WTC11 (cell line): ENCODE results near the gene CCDC178. TPM values are rescaled to one million over a fixed set of nuclear protein-coding genes. Genes with fewer than 3 reads are reported as not detected.

Source experiments
- ATAC-seq: fragments of 200-7000 bp; cut with Tn5 transposase; 2 replicates; pipeline ENCODE4 v1.10.0; 2021; ENCODE audit warnings: mild to moderate bottlenecking, moderate library complexity
- CTCF ChIA-PET: fragments of 300-600 bp; sonication (Branson Sonifier 250); formaldehyde crosslinking; loops from one replicate; lab custom pipeline; 2021; ENCODE audit warnings: antibody characterized with exemption; lab: Charles Lee
- POLR2A ChIA-PET: fragments of 350-600 bp; sonication (Branson Sonifier 250); formaldehyde crosslinking; loops from one replicate; lab custom pipeline; 2021; ENCODE audit warnings: antibody characterized with exemption; lab: Charles Lee
- DNase-seq: peaks from one replicate; pipeline ENCODE4 v3.0.0; 2021; ENCODE audit warnings: low spot score
- H3K27ac Mint-ChIP-seq: 2 replicates; pipeline ENCODE4 v1.8.0; 2021; ENCODE audit warnings: mixed read lengths
- H3K27me3 Mint-ChIP-seq: 2 replicates; pipeline ENCODE4 v1.8.0; 2021; ENCODE audit warnings: low read depth, mild to moderate bottlenecking, moderate library complexity, mixed read lengths
- H3K36me3 Mint-ChIP-seq: 2 replicates; pipeline ENCODE4 v1.8.0; 2021; ENCODE audit warnings: mixed read lengths
- H3K4me1 Mint-ChIP-seq: 2 replicates; pipeline ENCODE4 v1.8.0; 2022; ENCODE audit warnings: mixed read lengths
- H3K4me3 Mint-ChIP-seq: 2 replicates; pipeline ENCODE4 v1.8.0; 2021; ENCODE audit warnings: mild to moderate bottlenecking, moderate library complexity, mixed read lengths
- H3K9me3 Mint-ChIP-seq: 2 replicates; pipeline ENCODE4 v1.8.0; 2021; ENCODE audit warnings: mixed read lengths
- ATF1 ChIP-seq: sonication (generic); formaldehyde crosslinking; IDR thresholded peaks from 2 replicates; pipeline ENCODE4 v1.8.1; 2023; ENCODE audit warnings: mild to moderate bottlenecking, moderate library complexity, missing genetic modification reagents
- ELF4 ChIP-seq: sonication (generic); formaldehyde crosslinking; IDR thresholded peaks from 2 replicates; pipeline ENCODE4 v1.8.1; 2022; ENCODE audit warnings: low read depth, mild to moderate bottlenecking, moderate library complexity, missing genetic modification reagents
- FOXJ3 ChIP-seq: sonication (generic); formaldehyde crosslinking; IDR thresholded peaks from 2 replicates; pipeline ENCODE4 v1.9.0; 2021; ENCODE audit warnings: missing genetic modification reagents, mild to moderate bottlenecking, borderline replicate concordance
- FOXK1 ChIP-seq: sonication (generic); formaldehyde crosslinking; IDR thresholded peaks from 2 replicates; pipeline ENCODE4 v1.8.0; 2022; ENCODE audit warnings: mild to moderate bottlenecking, moderate library complexity, missing genetic modification reagents
- GRHL2 ChIP-seq: fragments of 250-450 bp; sonication (Bioruptor Pico); IDR thresholded peaks from 2 replicates; pipeline ENCODE4 v1.8.0; 2022; ENCODE audit warnings: mild to moderate bottlenecking, moderate library complexity; ENCODE audit not compliant: insufficient replicate concordance, severe bottlenecking
- IRF2 ChIP-seq: sonication (generic); formaldehyde crosslinking; IDR thresholded peaks from 2 replicates; pipeline ENCODE4 v1.8.0; 2022; ENCODE audit warnings: low read depth, missing genetic modification reagents, borderline replicate concordance
- JAZF1 ChIP-seq: fragments of 250-450 bp; sonication (Bioruptor Pico); IDR thresholded peaks from 2 replicates; pipeline ENCODE4 v1.9.0; 2021; ENCODE audit warnings: moderate library complexity, mild to moderate bottlenecking, inconsistent platforms
- KAT7 ChIP-seq: sonication (generic); formaldehyde crosslinking; IDR thresholded peaks from 2 replicates; pipeline ENCODE4 v1.8.1; 2023; ENCODE audit warnings: missing genetic modification reagents, mild to moderate bottlenecking, borderline replicate concordance
- NFE2L1 ChIP-seq: sonication (generic); formaldehyde crosslinking; IDR thresholded peaks from 2 replicates; pipeline ENCODE4 v1.8.1; 2023; ENCODE audit warnings: missing genetic modification reagents
- NFYB ChIP-seq: sonication (generic); formaldehyde crosslinking; conservative IDR thresholded peaks from 2 replicates; pipeline ENCODE4 v1.8.0; 2022; ENCODE audit warnings: low read depth, missing genetic modification reagents
- NR3C1 ChIP-seq: sonication (generic); formaldehyde crosslinking; conservative IDR thresholded peaks from 2 replicates; pipeline ENCODE4 v1.8.1; 2023; ENCODE audit warnings: low read depth, mild to moderate bottlenecking, missing genetic modification reagents
- OVOL2 ChIP-seq: fragments of 250-450 bp; sonication (Bioruptor Pico); IDR thresholded peaks from 2 replicates; pipeline ENCODE4 v1.9.0; 2021; ENCODE audit warnings: mild to moderate bottlenecking, borderline replicate concordance
- RORB ChIP-seq: fragments of 250-450 bp; sonication (Bioruptor Pico); IDR thresholded peaks from 2 replicates; pipeline ENCODE4 v1.9.0; 2021; ENCODE audit warnings: mild to moderate bottlenecking
- SMAD3 ChIP-seq: sonication (generic); formaldehyde crosslinking; IDR thresholded peaks from 2 replicates; pipeline ENCODE4 v1.8.0; 2022; ENCODE audit warnings: missing genetic modification reagents, mild to moderate bottlenecking, borderline replicate concordance
- SOX15 ChIP-seq: fragments of 250-450 bp; sonication (Bioruptor Pico); IDR thresholded peaks from 2 replicates; pipeline ENCODE4 v1.9.0; 2021; ENCODE audit warnings: mild to moderate bottlenecking
- SP1 ChIP-seq: sonication (generic); formaldehyde crosslinking; conservative IDR thresholded peaks from 2 replicates; pipeline ENCODE4 v1.8.1; 2022; ENCODE audit warnings: missing genetic modification reagents
- TEAD1 ChIP-seq: sonication (generic); formaldehyde crosslinking; IDR thresholded peaks from 2 replicates; pipeline ENCODE4 v1.8.0; 2022; ENCODE audit warnings: mild to moderate bottlenecking, missing genetic modification reagents
- TEAD4 ChIP-seq: sonication (generic); formaldehyde crosslinking; IDR thresholded peaks from 2 replicates; pipeline ENCODE4 v1.8.0; 2022; ENCODE audit warnings: mild to moderate bottlenecking, missing genetic modification reagents
- ZNF219 ChIP-seq: sonication (generic); formaldehyde crosslinking; IDR thresholded peaks from 2 replicates; pipeline ENCODE4 v1.8.0; 2023; ENCODE audit warnings: missing genetic modification reagents, mild to moderate bottlenecking, borderline replicate concordance
- ZNF232 ChIP-seq: sonication (generic); formaldehyde crosslinking; IDR thresholded peaks from 2 replicates; pipeline ENCODE4 v1.8.0; 2022; ENCODE audit warnings: mild to moderate bottlenecking, missing genetic modification reagents
- ZNF317 ChIP-seq: sonication (generic); formaldehyde crosslinking; IDR thresholded peaks from 2 replicates; pipeline ENCODE4 v1.8.1; 2023; ENCODE audit warnings: low read depth, mild to moderate bottlenecking, moderate library complexity, missing genetic modification reagents, borderline replicate concordance
- ZNF423 ChIP-seq: fragments of 250-450 bp; sonication (Bioruptor Pico); IDR thresholded peaks from 2 replicates; pipeline ENCODE4 v2.1.2; 2022; ENCODE audit warnings: mild to moderate bottlenecking, moderate library complexity
- total RNA-seq: library from RNA; stranded (reverse); gene quantifications from 3 replicates; pipeline ENCODE4 v1.2.3, GENCODE V29; 2021
- TF ChIP-seq, protein P1 (sequence below): sonication (generic); formaldehyde crosslinking; IDR thresholded peaks from 2 replicates; pipeline ENCODE4 v1.8.0; 2022; ENCODE audit warnings: mild to moderate bottlenecking, missing genetic modification reagents
- TF ChIP-seq, protein P2 (sequence below): fragments of 250-450 bp; sonication (Bioruptor Pico); IDR thresholded peaks from 2 replicates; pipeline ENCODE4 v1.9.0; 2021; ENCODE audit warnings: moderate library complexity, mild to moderate bottlenecking, inconsistent platforms, borderline replicate concordance
- TF ChIP-seq, protein P3 (sequence below): sonication (generic); formaldehyde crosslinking; IDR thresholded peaks from 2 replicates; pipeline ENCODE4 v1.8.0; 2022; ENCODE audit warnings: mild to moderate bottlenecking, missing genetic modification reagents

Gene CCDC178
- total RNA-seq, 1 experiment from 2014 or later: 0.20 TPM

DNA sequence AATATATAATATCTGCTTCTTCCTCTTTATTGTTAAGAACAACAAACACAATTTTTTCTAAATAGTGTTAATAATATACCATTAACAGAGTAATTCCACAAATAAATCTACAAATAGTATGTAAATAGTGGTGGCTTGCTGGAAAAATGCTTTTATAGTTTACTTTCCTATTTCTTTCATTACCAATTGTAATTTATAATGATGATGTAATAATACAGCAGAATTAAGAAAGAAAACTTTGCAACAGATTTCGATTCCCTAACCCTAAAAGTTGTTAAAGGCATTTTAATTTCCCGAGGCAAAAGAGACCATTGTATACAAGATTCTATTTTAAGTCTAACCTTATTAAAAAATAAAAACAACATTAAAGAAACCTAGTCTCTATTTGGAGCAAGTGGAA lies 307.9 kb downstream of the CCDC178 start:
- DNase-seq (no peak), ATAC-seq (no peak)
- H3K4me3 Mint-ChIP-seq: no peak overlapping the region
- H3K27me3 Mint-ChIP-seq: no peaks in the 10 kb centered on the region
- H3K36me3 Mint-ChIP-seq: no peaks in the 10 kb centered on the region
- CTCF ChIA-PET: no interaction called here
- POLR2A ChIA-PET: no interaction called here
- H3K4me1 Mint-ChIP-seq: no peaks in the 10 kb centered on the region
- TF ChIP-seq ZNF232 (CRISPR knock-in tag): no peak
- H3K9me3 Mint-ChIP-seq: peaks cover under 1% of the 10 kb centered on the region; the same call in 1 of the 2 replicates
- no peak overlapping the region for H3K27ac Mint-ChIP-seq

DNA sequence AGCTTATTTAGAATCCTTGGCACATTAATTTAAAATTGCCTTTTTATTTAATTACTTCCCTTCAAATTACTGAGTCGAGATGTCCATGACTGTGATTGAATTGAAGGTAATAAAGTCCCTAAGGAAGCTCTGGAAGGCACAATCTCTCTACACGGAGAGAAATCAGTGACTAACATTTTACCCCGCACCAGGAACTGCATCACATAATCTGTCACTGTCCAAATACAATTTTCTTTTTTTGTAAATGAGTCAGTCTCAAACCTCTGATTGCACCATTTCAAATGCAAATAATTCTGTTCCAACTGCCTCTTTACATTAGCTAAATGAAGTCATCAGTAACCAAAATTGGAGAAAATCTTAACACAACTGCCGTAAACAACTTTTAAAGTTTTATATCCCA lies 311.9 kb downstream of the CCDC178 start:
- ChIA-PET CTCF (no interaction called here), POLR2A (no interaction called here)
- no peak for ATAC-seq

DNA sequence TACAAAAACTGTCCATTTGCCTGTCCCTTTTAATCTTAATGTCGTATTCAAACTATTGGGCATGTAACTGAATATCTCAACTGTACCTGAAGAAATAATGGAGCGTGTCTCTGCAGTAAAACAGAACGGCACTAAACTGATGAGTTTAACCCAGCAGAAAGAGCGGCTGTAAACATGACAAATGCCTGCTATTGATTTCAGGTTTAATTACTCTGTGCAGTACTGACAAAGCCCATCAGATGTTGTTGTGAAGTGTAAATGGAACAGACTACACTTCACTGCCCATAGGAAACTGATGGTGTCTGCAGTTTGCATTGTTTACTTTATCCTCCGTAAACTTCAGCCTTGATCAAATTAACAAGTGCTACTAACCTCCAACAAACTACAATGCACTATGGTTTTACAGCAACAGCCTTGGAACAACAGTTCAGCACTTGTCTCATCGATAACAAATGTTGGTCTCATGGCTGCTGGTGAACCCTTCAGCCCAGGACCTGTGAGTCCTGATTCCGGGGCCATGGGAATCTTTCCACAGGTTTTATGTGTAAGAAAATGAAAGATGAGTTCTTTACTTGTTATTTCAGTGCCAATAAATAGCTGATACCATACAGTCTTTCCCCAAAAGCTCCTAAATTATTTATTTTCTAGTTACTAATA lies 316.5 kb downstream of the CCDC178 start:
- Mint-ChIP-seq H3K27me3 (no peaks in the 10 kb centered on the region), H3K36me3 (no peaks in the 10 kb centered on the region), H3K4me1 (no peaks in the 10 kb centered on the region), H3K9me3 (no peaks in the 10 kb centered on the region), H3K27ac (no peak overlapping the region), H3K4me3 (no peak overlapping the region)
- TF ChIP-seq FOXK1 (CRISPR knock-in tag) (no peak), NFE2L1 (CRISPR knock-in tag) (no peak), FOXJ3 (CRISPR knock-in tag) (no peak), ELF4 (CRISPR knock-in tag) (no peak)
- DNase-seq: no peak
- ChIA-PET CTCF (no interaction called here), POLR2A (no interaction called here)
- ATAC-seq: no peak

More for the DNA sequence above, 311.9 kb downstream of the CCDC178 start:
- Mint-ChIP-seq H3K4me1 (no peaks in the 10 kb centered on the region), H3K27me3 (no peaks in the 10 kb centered on the region), H3K27ac (no peak overlapping the region), H3K4me3 (no peak overlapping the region)
- TF ChIP-seq ZNF219 (CRISPR knock-in tag) (no peak), KAT7 (no peak)
- TF ChIP-seq, protein P1, sequence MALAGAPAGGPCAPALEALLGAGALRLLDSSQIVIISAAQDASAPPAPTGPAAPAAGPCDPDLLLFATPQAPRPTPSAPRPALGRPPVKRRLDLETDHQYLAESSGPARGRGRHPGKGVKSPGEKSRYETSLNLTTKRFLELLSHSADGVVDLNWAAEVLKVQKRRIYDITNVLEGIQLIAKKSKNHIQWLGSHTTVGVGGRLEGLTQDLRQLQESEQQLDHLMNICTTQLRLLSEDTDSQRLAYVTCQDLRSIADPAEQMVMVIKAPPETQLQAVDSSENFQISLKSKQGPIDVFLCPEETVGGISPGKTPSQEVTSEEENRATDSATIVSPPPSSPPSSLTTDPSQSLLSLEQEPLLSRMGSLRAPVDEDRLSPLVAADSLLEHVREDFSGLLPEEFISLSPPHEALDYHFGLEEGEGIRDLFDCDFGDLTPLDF (CRISPR knock-in tag): no peak
- TF ChIP-seq, all 79 proteins: peak for 0
- no peak for DNase-seq
- Mint-ChIP-seq H3K36me3 (no peaks in the 10 kb centered on the region), H3K9me3 (no peaks in the 10 kb centered on the region)

DNA sequence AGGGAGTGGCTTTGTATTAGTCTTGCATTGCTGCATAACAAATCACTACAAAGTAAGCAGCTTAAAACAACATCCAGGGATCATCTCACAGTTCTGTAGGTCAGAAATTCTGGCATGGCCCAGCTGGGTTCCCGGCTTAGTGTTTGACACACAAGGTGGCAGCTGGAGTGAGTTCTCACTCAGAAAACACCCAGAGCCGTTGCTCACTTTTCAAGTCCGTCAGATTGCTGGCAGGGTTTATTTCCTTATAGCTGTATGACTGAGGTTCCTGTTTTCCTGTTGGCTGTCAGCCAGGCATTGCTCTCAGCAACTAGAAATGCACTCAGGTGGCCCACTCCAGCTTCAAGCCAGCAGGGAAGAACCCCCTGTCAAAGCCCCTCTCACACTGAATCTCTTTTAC lies 324.1 kb downstream of the CCDC178 start:
- DNase-seq (no peak), ATAC-seq (no peak)
- Mint-ChIP-seq H3K36me3 (no peaks in the 10 kb centered on the region), H3K4me3 (no peak overlapping the region), H3K4me1 (peaks cover 4% of the 10 kb centered on the region), H3K27ac (no peak overlapping the region), H3K27me3 (no peaks in the 10 kb centered on the region; the same call in 1 of the 2 replicates), H3K9me3 (peaks cover 6% of the 10 kb centered on the region)
- ChIA-PET CTCF (no interaction called here), POLR2A (no interaction called here)
- TF ChIP-seq NR3C1 (CRISPR knock-in tag) (no peak), FOXJ3 (CRISPR knock-in tag) (no peak), OVOL2 (CRISPR knock-in tag) (no peak), TEAD1 (CRISPR knock-in tag) (no peak), ZNF317 (no peak), TEAD4 (CRISPR knock-in tag) (no peak), GRHL2 (no peak), IRF2 (CRISPR knock-in tag) (no peak), JAZF1 (no peak), ZNF232 (CRISPR knock-in tag) (no peak), ZNF423 (CRISPR knock-in tag) (no peak), SMAD3 (CRISPR knock-in tag) (no peak), SP1 (no peak), NFYB (CRISPR knock-in tag) (no peak), RORB (CRISPR knock-in tag) (no peak), ATF1 (CRISPR knock-in tag) (no peak), SOX15 (CRISPR knock-in tag) (no peak)
- TF ChIP-seq, protein P2, sequence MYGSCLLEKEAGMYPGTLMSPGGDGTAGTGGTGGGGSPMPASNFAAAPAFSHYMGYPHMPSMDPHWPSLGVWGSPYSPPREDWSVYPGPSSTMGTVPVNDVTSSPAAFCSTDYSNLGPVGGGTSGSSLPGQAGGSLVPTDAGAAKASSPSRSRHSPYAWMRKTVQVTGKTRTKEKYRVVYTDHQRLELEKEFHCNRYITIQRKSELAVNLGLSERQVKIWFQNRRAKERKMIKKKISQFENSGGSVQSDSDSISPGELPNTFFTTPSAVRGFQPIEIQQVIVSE (CRISPR knock-in tag): no peak
- TF ChIP-seq, protein P3, sequence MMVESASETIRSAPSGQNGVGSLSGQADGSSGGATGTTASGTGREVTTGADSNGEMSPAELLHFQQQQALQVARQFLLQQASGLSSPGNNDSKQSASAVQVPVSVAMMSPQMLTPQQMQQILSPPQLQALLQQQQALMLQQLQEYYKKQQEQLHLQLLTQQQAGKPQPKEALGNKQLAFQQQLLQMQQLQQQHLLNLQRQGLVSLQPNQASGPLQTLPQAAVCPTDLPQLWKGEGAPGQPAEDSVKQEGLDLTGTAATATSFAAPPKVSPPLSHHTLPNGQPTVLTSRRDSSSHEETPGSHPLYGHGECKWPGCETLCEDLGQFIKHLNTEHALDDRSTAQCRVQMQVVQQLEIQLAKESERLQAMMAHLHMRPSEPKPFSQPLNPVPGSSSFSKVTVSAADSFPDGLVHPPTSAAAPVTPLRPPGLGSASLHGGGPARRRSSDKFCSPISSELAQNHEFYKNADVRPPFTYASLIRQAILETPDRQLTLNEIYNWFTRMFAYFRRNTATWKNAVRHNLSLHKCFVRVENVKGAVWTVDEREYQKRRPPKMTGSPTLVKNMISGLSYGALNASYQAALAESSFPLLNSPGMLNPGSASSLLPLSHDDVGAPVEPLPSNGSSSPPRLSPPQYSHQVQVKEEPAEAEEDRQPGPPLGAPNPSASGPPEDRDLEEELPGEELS (CRISPR knock-in tag): no peak
